Stomach (tissue), 4 donors: ENCODE results near the gene METRN.
"Not testable (repeated sequence)": the region's sequence is repeated elsewhere in the genome, so short reads cannot be mapped to it uniquely, and the experiment has no call there.

Experiments used
- POLR2A ChIP-seq, 4 donors: fragments of 450-650 bp; IDR thresholded peaks; one replicate each; pipeline ENCODE4 v1.6.1; 2016; ENCODE audit warnings: antibody characterized with exemption in 4 of 4, control low read depth in 2 of 4, mild to moderate bottlenecking in 1 of 4, moderate library complexity in 1 of 4
- TF ChIP-seq, protein P1 (sequence below), 7 experiments: fragments of 450-650 bp in 4 of 7; fragments of 200-600 bp in 3 of 7; sonication (generic) in 3 of 7; IDR thresholded peaks; one replicate each; pipeline ENCODE4 v1.5.1; 2016 to 2019; ENCODE audit warnings: antibody characterized with exemption in 7 of 7, control low read depth in 2 of 7, mild to moderate bottlenecking in 1 of 7

DNA sequence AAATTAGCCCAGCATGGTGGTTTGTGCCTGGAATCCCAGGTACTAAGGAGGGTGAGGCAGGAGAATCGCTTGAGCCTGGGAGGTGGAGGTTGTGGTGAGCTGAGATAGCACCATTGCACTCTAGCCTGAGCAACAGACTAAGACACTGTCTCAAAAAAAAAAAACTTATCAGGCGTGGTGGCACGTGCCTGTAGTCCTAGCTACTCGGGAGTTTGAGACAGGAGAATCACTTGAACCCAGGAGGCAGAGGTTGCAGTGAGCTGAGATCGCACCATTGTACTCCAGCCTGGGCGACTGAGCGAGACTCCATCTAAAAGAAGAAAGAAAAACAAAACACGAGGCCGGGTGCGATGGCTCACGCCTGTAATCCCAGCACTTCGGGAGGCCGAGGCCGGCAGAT, 28.0 kb downstream of the METRN start:
- TF ChIP-seq, protein P1, sequence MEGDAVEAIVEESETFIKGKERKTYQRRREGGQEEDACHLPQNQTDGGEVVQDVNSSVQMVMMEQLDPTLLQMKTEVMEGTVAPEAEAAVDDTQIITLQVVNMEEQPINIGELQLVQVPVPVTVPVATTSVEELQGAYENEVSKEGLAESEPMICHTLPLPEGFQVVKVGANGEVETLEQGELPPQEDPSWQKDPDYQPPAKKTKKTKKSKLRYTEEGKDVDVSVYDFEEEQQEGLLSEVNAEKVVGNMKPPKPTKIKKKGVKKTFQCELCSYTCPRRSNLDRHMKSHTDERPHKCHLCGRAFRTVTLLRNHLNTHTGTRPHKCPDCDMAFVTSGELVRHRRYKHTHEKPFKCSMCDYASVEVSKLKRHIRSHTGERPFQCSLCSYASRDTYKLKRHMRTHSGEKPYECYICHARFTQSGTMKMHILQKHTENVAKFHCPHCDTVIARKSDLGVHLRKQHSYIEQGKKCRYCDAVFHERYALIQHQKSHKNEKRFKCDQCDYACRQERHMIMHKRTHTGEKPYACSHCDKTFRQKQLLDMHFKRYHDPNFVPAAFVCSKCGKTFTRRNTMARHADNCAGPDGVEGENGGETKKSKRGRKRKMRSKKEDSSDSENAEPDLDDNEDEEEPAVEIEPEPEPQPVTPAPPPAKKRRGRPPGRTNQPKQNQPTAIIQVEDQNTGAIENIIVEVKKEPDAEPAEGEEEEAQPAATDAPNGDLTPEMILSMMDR (IDR thresholded peaks at IDR 0.05), result not testable (repeated sequence)
- TF ChIP-seq POLR2A (IDR thresholded peaks at IDR 0.05), result not testable (repeated sequence)
